Osteoblast (primary cell): ENCODE measurements around the gene GCK. TPM values are rescaled to one million over a fixed set of nuclear protein-coding genes. Genes with fewer than 3 reads are reported as not detected.
A peak's percentile ranks its signal among the peaks of the same experiment; 100 is the strongest.

Experiments used
- DNase-seq: peaks from one replicate; pipeline ENCODE4 v3.0.0; 2011; ENCODE audit warnings: low spot score, mixed read lengths; ENCODE audit not compliant: insufficient read length; ENCODE audit errors: missing footprints
- H2AFZ ChIP-seq: 2 replicates; pipeline ENCODE4 v1.6.0; 2011; ENCODE audit warnings: mild to moderate bottlenecking, low read length
- H3K27ac ChIP-seq: 2 replicates; pipeline ENCODE4 v1.5.1; 2011; ENCODE audit warnings: mild to moderate bottlenecking, low read depth, low read length, moderate library complexity
- H3K27me3 ChIP-seq: 2 replicates; pipeline ENCODE4 v1.6.0; 2012; ENCODE audit warnings: mild to moderate bottlenecking, control low read depth, inconsistent platforms, low read length, moderate library complexity; ENCODE audit not compliant: insufficient read depth
- H3K36me3 ChIP-seq: 2 replicates; pipeline ENCODE4 v1.5.1; 2011; ENCODE audit warnings: mild to moderate bottlenecking, low read length, control low read depth, moderate library complexity; ENCODE audit not compliant: insufficient read depth
- H3K4me1 ChIP-seq: 2 replicates; pipeline ENCODE4 v1.5.1; 2011; ENCODE audit warnings: mild to moderate bottlenecking, low read length, control low read depth, moderate library complexity; ENCODE audit not compliant: insufficient read depth
- H3K4me2 ChIP-seq: 2 replicates; pipeline ENCODE4 v1.6.0; 2011; ENCODE audit warnings: mild to moderate bottlenecking, low read length; ENCODE audit not compliant: insufficient read depth
- H3K4me3 ChIP-seq: fragments of 200-600 bp; sonication (generic); 3 replicates; pipeline ENCODE4 v1.5.1; 2012; ENCODE audit warnings: mild to moderate bottlenecking, low read length, inconsistent platforms; ENCODE audit not compliant: insufficient read depth
- H3K79me2 ChIP-seq: 2 replicates; pipeline ENCODE4 v1.6.0; 2012; ENCODE audit warnings: mild to moderate bottlenecking, low read length, control low read depth, inconsistent platforms; ENCODE audit not compliant: insufficient read depth
- H3K9me3 ChIP-seq: 2 replicates; pipeline ENCODE4 v1.5.1; 2011; ENCODE audit warnings: low read depth, low read length, control low read depth
- H4K20me1 ChIP-seq: 2 replicates; pipeline ENCODE4 v1.6.0; 2012; ENCODE audit warnings: mild to moderate bottlenecking, low read length, control low read depth; ENCODE audit not compliant: insufficient read depth
- total RNA-seq: library from RNA; depleted of rRNA; stranded (reverse); fragments of >200 nt; gene quantifications from 2 replicates; pipeline ENCODE4 v1.2.3, GENCODE V29; 2012
- TF ChIP-seq, protein P1 (sequence below): IDR thresholded peaks from 2 replicates; pipeline ENCODE4 v1.5.1; 2011; ENCODE audit warnings: mild to moderate bottlenecking, low read depth, low read length, moderate library complexity; ENCODE audit errors: extremely low read depth

GCK gene
- total RNA-seq, 1 donor = not detected

- DNase-seq = no peak
- H3K4me2 ChIP-seq = no peak overlapping the region
- TF ChIP-seq, protein P1, sequence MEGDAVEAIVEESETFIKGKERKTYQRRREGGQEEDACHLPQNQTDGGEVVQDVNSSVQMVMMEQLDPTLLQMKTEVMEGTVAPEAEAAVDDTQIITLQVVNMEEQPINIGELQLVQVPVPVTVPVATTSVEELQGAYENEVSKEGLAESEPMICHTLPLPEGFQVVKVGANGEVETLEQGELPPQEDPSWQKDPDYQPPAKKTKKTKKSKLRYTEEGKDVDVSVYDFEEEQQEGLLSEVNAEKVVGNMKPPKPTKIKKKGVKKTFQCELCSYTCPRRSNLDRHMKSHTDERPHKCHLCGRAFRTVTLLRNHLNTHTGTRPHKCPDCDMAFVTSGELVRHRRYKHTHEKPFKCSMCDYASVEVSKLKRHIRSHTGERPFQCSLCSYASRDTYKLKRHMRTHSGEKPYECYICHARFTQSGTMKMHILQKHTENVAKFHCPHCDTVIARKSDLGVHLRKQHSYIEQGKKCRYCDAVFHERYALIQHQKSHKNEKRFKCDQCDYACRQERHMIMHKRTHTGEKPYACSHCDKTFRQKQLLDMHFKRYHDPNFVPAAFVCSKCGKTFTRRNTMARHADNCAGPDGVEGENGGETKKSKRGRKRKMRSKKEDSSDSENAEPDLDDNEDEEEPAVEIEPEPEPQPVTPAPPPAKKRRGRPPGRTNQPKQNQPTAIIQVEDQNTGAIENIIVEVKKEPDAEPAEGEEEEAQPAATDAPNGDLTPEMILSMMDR = no peak
- H3K9me3 ChIP-seq = no peaks in the 10 kb centered on the region
- no peaks in the 10 kb centered on the region for H3K79me2 ChIP-seq
- no peak overlapping the region for H3K4me3 ChIP-seq
- no peaks in the 10 kb centered on the region for H3K36me3 ChIP-seq
- peaks cover 21% of the 10 kb centered on the region for H3K4me1 ChIP-seq
- no peak overlapping the region for H2AFZ ChIP-seq
- no peaks in the 10 kb centered on the region for H3K27me3 ChIP-seq
- H4K20me1 ChIP-seq = no peaks in the 10 kb centered on the region
- no peak overlapping the region for H3K27ac ChIP-seq
These were observed 27.9 kb downstream of the GCK start for GRCh38 chr7:44161371-44161770.

DNA sequence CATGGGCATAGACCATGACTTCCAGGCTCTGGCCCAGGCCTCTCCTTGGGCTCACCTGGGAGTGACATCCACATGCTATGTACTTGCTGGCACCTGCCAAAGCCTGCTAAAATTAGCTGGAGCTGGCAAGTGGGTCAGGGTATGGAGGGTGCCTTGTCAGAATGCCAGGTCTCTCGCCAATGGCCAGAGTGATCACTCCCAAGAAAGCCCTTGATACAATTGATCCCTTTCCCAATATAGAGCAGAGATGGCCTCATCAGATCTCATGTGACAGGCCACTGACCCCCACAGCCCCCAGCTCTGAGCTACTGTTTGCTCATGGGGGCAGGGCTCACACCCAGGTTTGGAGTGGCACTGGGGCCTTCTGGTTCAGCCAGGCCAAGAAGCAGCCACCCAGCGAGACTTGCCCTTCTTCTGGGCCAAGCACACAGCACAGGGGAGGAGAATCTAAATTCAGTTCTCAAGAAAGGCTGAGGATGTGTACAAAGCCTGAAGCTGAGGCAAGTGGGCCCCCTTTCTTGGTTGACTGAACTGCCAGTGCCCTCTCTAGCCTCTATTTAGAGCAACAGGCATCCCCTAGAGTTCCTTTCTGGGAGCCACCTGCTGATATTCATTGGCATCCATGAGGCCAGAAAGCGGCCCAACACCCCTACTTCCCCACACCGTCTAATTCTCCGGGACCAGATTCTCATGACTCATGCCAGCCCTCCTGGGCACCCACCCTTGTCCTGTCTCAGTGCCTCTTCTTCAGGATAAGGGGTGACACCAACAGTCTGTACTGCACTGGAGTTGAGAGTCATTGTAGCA, 29.2 kb downstream of the GCK start:
- no peaks in the 10 kb centered on the region for H3K79me2 ChIP-seq
- peaks cover 21% of the 10 kb centered on the region for H3K4me1 ChIP-seq
- peak; percentile 45 for DNase-seq
- H2AFZ ChIP-seq = no peak overlapping the region
- no peak overlapping the region for H3K4me2 ChIP-seq
- H3K27ac ChIP-seq = no peak overlapping the region
- no peak overlapping the region for H3K4me3 ChIP-seq
- TF ChIP-seq, protein P1 = no peak
- H3K9me3 ChIP-seq = no peaks in the 10 kb centered on the region
- no peaks in the 10 kb centered on the region for H4K20me1 ChIP-seq
- no peaks in the 10 kb centered on the region for H3K27me3 ChIP-seq
- no peaks in the 10 kb centered on the region for H3K36me3 ChIP-seq

DNA sequence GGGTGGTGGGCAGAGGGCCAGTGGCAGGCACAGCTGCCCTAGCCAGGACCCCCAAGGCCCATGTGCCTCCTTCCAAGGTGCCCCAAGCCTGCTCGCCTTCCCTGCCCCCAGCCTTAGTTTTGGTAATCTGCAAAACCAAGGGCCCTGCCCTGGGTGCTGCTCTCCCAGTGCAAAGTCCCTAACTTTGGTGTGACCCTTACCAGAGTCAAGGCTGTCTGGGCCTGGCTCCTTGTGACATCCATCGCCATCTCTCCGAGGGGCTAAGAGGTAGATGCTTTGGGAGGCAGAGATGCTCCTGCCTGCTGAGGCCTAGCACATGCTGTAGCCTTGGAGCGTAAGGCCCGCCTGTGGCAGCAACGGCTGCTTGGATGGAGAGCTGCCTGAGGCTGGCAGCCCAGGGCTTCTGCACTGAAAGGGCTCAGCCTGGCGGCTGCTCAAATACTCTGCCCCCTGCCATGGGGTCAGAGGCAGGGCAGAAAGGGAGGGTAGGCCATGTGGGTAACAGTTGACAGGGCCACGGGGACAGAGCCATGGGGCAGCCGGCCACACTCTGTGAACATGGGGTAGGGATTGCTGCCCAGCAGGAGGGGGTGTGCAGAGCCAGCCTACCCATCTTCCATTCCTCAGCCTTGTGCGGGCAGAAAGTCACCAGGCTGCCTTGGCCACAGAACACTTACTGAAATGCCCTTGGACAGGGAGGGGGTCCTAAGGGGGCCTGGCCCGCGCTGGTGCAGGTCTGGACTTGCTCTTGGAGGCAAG, 30.2 kb downstream of the GCK start:
- peak; percentile 65 for DNase-seq
- no peak overlapping the region for H3K27ac ChIP-seq
- TF ChIP-seq, protein P1 = no peak
- H3K9me3 ChIP-seq = no peaks in the 10 kb centered on the region
- H3K27me3 ChIP-seq = peaks cover 3% of the 10 kb centered on the region
- H3K36me3 ChIP-seq = no peaks in the 10 kb centered on the region
- no peak overlapping the region for H2AFZ ChIP-seq
- H4K20me1 ChIP-seq = no peaks in the 10 kb centered on the region
- H3K4me2 ChIP-seq = no peak overlapping the region
- peaks cover 18% of the 10 kb centered on the region for H3K4me1 ChIP-seq
- no peaks in the 10 kb centered on the region for H3K79me2 ChIP-seq
- H3K4me3 ChIP-seq = no peak overlapping the region
